HCT116 (cell line): ENCODE measurements around the gene EXOC4. TPM values are rescaled to one million over a fixed set of nuclear protein-coding genes. Genes with fewer than 3 reads are reported as not detected.

Experiments
- ATAC-seq: fragments of 200-7000 bp; cut with Tn5 transposase; 2 replicates; pipeline ENCODE4 v1.9.1; 2020; ENCODE audit warnings: mild to moderate bottlenecking, moderate library complexity
- BruUV-seq: library from RNA; stranded (reverse); fragments of 400-500 nt; replicated peaks from 2 replicates; lab custom pipeline; 2021; lab: Mats Ljungman, UMichigan
- CTCF ChIA-PET: fragments of 300-600 bp; sonication (Branson Sonifier 250); formaldehyde crosslinking; loops from one replicate; lab custom pipeline; 2021; ENCODE audit warnings: antibody characterized with exemption; lab: Charles Lee
- POLR2A ChIA-PET: fragments of 300-600, 350-600 bp; sonication (Branson Sonifier 250); formaldehyde crosslinking; loops from one replicate; lab custom pipeline; 2021; ENCODE audit warnings: antibody characterized with exemption; lab: Charles Lee
- RAD21 ChIA-PET, 2 experiments: fragments of 300-600 bp; sonication (Branson Sonifier 250); formaldehyde crosslinking; loops; one replicate each; lab custom pipeline; 2023; ENCODE audit warnings: low total read pairs in 2 of 2; ENCODE audit not compliant: uncharacterized antibody in 2 of 2, unreplicated experiment in 2 of 2, low non-redundant PET in 1 of 2; lab: Charles Lee
- DNase-seq: peaks from one replicate; pipeline ENCODE4 v3.0.0-alpha.2; 2010; ENCODE audit warnings: low read depth, low spot score
- H2AFZ ChIP-seq: fragments of 200-600 bp; shearing (Covaris generic), sonication (generic); 2 replicates; pipeline ENCODE4 v1.6.1; 2017; ENCODE audit warnings: low read depth, mixed run types, mixed read lengths, antibody characterized with exemption, low read length; ENCODE audit not compliant: poor library complexity, severe bottlenecking
- H3K27ac ChIP-seq: 2 replicates; pipeline ENCODE4 v1.5.1; 2012; ENCODE audit warnings: low read depth, low read length
- H3K27me3 ChIP-seq: fragments of 200-600 bp; sonication (generic); 2 replicates; pipeline ENCODE4 v1.6.1; 2016; ENCODE audit warnings: mixed run types, low read length, mixed read lengths; ENCODE audit not compliant: insufficient read depth
- H3K36me3 ChIP-seq, 2 experiments: fragments of 200-500 bp in 1 of 2; fragments of 200-600 bp in 1 of 2; sonication (Bioruptor generic) in 1 of 2; sonication (generic) in 1 of 2; 2 replicates each; pipeline versions ENCODE4 v1.5.1 to v1.6.1; 2014 to 2016; ENCODE audit warnings: low read length in 2 of 2, inconsistent platforms in 1 of 2, mixed read lengths in 1 of 2, mixed run types in 1 of 2; ENCODE audit not compliant: insufficient read depth in 2 of 2, control insufficient read depth in 1 of 2
- H3K4me1 ChIP-seq, 2 experiments: fragments of 200-600 bp in 1 of 2; sonication (generic) in 1 of 2; 2 replicates each; pipeline versions ENCODE4 v1.5.1 to v1.6.1; 2012 to 2017; ENCODE audit warnings: low read length in 2 of 2, inconsistent platforms in 1 of 2, mild to moderate bottlenecking in 1 of 2, mixed read lengths in 1 of 2, mixed run types in 1 of 2, moderate library complexity in 1 of 2; ENCODE audit not compliant: insufficient read depth in 2 of 2, control insufficient read depth in 1 of 2
- H3K4me2 ChIP-seq: fragments of 200-600 bp; sonication (generic); 2 replicates; pipeline ENCODE4 v1.6.1; 2017; ENCODE audit warnings: mixed run types, low read length, mixed read lengths
- H3K4me3 ChIP-seq, 2 experiments: fragments of 200-600 bp in 1 of 2; sonication (generic) in 1 of 2; replicated peaks in 1 of 2; 2 replicates each; pipeline ENCODE4 v1.5.1; 2011 to 2016; ENCODE audit warnings: low read length in 2 of 2, control low read depth in 1 of 2, low read depth in 1 of 2, mild to moderate bottlenecking in 1 of 2, mixed read lengths in 1 of 2, mixed run types in 1 of 2
- H3K79me2 ChIP-seq: fragments of 200-600 bp; sonication (generic); 2 replicates; pipeline ENCODE4 v1.6.1; 2017; ENCODE audit warnings: mild to moderate bottlenecking, mixed run types, low read length, moderate library complexity, mixed read lengths; ENCODE audit not compliant: insufficient read depth
- H3K9ac ChIP-seq: fragments of 200-600 bp; sonication (generic); 2 replicates; pipeline ENCODE4 v1.6.1; 2016; ENCODE audit warnings: low read length, mixed read lengths
- H3K9me2 ChIP-seq: fragments of 200-600 bp; sonication (generic), shearing (Covaris generic); 2 replicates; pipeline ENCODE4 v1.6.1; 2017; ENCODE audit warnings: mixed run types, mild to moderate bottlenecking, moderate library complexity; ENCODE audit not compliant: insufficient read depth
- H3K9me3 ChIP-seq, 2 experiments: fragments of 200-500 bp in 1 of 2; fragments of 200-600 bp in 1 of 2; sonication (Bioruptor generic) in 1 of 2; sonication (generic) in 1 of 2; 2 replicates each; pipeline ENCODE4 v1.6.1; 2014 to 2017; ENCODE audit warnings: low read length in 2 of 2, mixed read lengths in 2 of 2, inconsistent platforms in 1 of 2, low read depth in 1 of 2, mild to moderate bottlenecking in 1 of 2, mixed run types in 1 of 2, moderate library complexity in 1 of 2; ENCODE audit not compliant: control insufficient read depth in 1 of 2, insufficient read depth in 1 of 2
- H4K20me1 ChIP-seq: fragments of 200-600 bp; sonication (generic), shearing (Covaris generic); 2 replicates; pipeline ENCODE4 v1.6.1; 2017; ENCODE audit warnings: mixed run types, mild to moderate bottlenecking, moderate library complexity; ENCODE audit not compliant: insufficient read depth
- CBX3 ChIP-seq: IDR thresholded peaks from 2 replicates; pipeline ENCODE4 v1.6.1; 2012; ENCODE audit warnings: low read depth
- ELF1 ChIP-seq: IDR thresholded peaks from 2 replicates; pipeline ENCODE4 v1.6.1; 2012; ENCODE audit warnings: low read depth, borderline replicate concordance
- EZH2 ChIP-seq: fragments of 200-600 bp; sonication (generic); IDR thresholded peaks from 2 replicates; pipeline ENCODE4 v1.6.1; 2017; ENCODE audit warnings: antibody characterized with exemption, mixed run types
- FOSL1 ChIP-seq: IDR thresholded peaks from 2 replicates; pipeline ENCODE4 v1.6.1; 2012; ENCODE audit warnings: low read depth
- MAX ChIP-seq: IDR thresholded peaks from 2 replicates; pipeline ENCODE4 v1.6.1; 2012
- POLR2A ChIP-seq: IDR thresholded peaks from 2 replicates; pipeline ENCODE4 v1.7.0; 2011; ENCODE audit warnings: borderline replicate concordance; ENCODE audit not compliant: insufficient read depth, insufficient read length; ENCODE audit errors: extremely low read depth
- POLR2AphosphoS5 ChIP-seq: IDR thresholded peaks from 2 replicates; pipeline ENCODE4 v1.6.1; 2011; ENCODE audit warnings: mild to moderate bottlenecking, low read depth, low read length, moderate library complexity
- SIN3A ChIP-seq: IDR thresholded peaks from 2 replicates; pipeline ENCODE4 v1.6.1; 2012; ENCODE audit warnings: low read depth
- YY1 ChIP-seq: IDR thresholded peaks from 2 replicates; pipeline ENCODE4 v1.6.1; 2011; ENCODE audit warnings: low read length, low read depth, moderate library complexity, mild to moderate bottlenecking; ENCODE audit not compliant: insufficient replicate concordance; ENCODE audit errors: extremely low read depth
- ZBTB33 ChIP-seq: IDR thresholded peaks from 2 replicates; pipeline ENCODE4 v1.6.1; 2011; ENCODE audit warnings: mild to moderate bottlenecking, low read length, moderate library complexity; ENCODE audit not compliant: insufficient replicate concordance; ENCODE audit errors: extremely low read depth
- intact Hi-C: fragments of 100-400 bp; cut with micrococcal nuclease; formaldehyde crosslinking; loops from 2 replicates; pipeline ENCODE4 v1.10.0; 2022
- total RNA-seq: library from RNA; stranded (reverse); gene quantifications from one replicate; pipeline ENCODE4 v1.2.1, GENCODE V29; 2021; ENCODE audit not compliant: unreplicated experiment

Gene EXOC4
- total RNA-seq, 1 experiment from 2014 or later, result 40.3 TPM

GRCh38 chr7:133724148-133724547 is 471.3 kb downstream of the EXOC4 start:
- H3K27me3 ChIP-seq, result no peaks in the 10 kb centered on the region
- ChIA-PET POLR2A (no interaction called here), RAD21 (no interaction called here), CTCF (no interaction called here)
- no peaks in the 10 kb centered on the region for H3K36me3 ChIP-seq
- H3K9me2 ChIP-seq, result no peaks in the 10 kb centered on the region
- H2AFZ ChIP-seq, result no peak overlapping the region
- no peaks in the 10 kb centered on the region for H3K79me2 ChIP-seq
- H3K9me3 ChIP-seq, result no peaks in the 10 kb centered on the region
- H3K4me1 ChIP-seq, result no peaks in the 10 kb centered on the region
- intact Hi-C loops, result no loop called here
- no TSS peak for BruUV-seq
- H4K20me1 ChIP-seq, result no peaks in the 10 kb centered on the region
- no peak overlapping the region for H3K4me3 ChIP-seq
- DNase-seq (no peak), ATAC-seq (no peak)
- H3K9ac ChIP-seq, result no peak overlapping the region
- H3K4me2 ChIP-seq, result no peak overlapping the region
- TF ChIP-seq ELF1 (no peak), CBX3 (no peak), SIN3A (no peak), FOSL1 (no peak), POLR2A (no peak), EZH2 (no peak), ZBTB33 (no peak), YY1 (no peak), MAX (no peak), POLR2AphosphoS5 (no peak)
- H3K27ac ChIP-seq, result no peak overlapping the region
